Hepatocyte (in vitro differentiated cells): ENCODE data around the gene BRCA2. TPM values are rescaled to one million over a fixed set of nuclear protein-coding genes. Genes with fewer than 3 reads are reported as not detected.

Source experiments
- DNase-seq: peaks from one replicate; pipeline ENCODE4 v3.0.0-alpha.2; 2016; ENCODE audit warnings: low spot score
- H2AFZ ChIP-seq: fragments of 200-600 bp; sonication (generic); 2 replicates; pipeline ENCODE4 v1.6.0; 2016; ENCODE audit warnings: antibody characterized with exemption, mild to moderate bottlenecking
- H3K27ac ChIP-seq: fragments of 200-600 bp; sonication (generic); 2 replicates; pipeline ENCODE4 v1.5.1; 2016; ENCODE audit warnings: mild to moderate bottlenecking
- H3K27me3 ChIP-seq: fragments of 200-600 bp; sonication (generic); 2 replicates; pipeline ENCODE4 v1.6.1; 2016
- H3K36me3 ChIP-seq: fragments of 200-600 bp; sonication (generic); replicated peaks from 2 replicates; pipeline ENCODE4 v1.5.1; 2016; ENCODE audit warnings: low read depth; ENCODE audit not compliant: insufficient read depth
- H3K4me1 ChIP-seq: fragments of 200-600 bp; sonication (generic); 2 replicates; pipeline ENCODE4 v1.5.1; 2016; ENCODE audit warnings: mild to moderate bottlenecking, moderate library complexity; ENCODE audit not compliant: insufficient read depth
- H3K4me2 ChIP-seq: fragments of 200-600 bp; sonication (generic); 2 replicates; pipeline ENCODE4 v1.6.0; 2016
- H3K4me3 ChIP-seq: fragments of 200-600 bp; sonication (generic); 2 replicates; pipeline ENCODE4 v1.5.1; 2016; ENCODE audit warnings: mild to moderate bottlenecking
- H3K79me2 ChIP-seq: fragments of 200-600 bp; sonication (generic); 2 replicates; pipeline ENCODE4 v1.6.0; 2017; ENCODE audit warnings: mild to moderate bottlenecking
- H3K9me2 ChIP-seq: fragments of 200-600 bp; sonication (generic); replicated peaks from 2 replicates; pipeline ENCODE4 v1.6.0; 2017; ENCODE audit warnings: mild to moderate bottlenecking; ENCODE audit not compliant: insufficient read depth
- H3K9me3 ChIP-seq: fragments of 200-600 bp; sonication (generic); 2 replicates; pipeline ENCODE4 v1.5.1; 2016; ENCODE audit warnings: low read depth, mild to moderate bottlenecking
- H4K20me1 ChIP-seq: fragments of 200-600 bp; sonication (generic); 2 replicates; pipeline ENCODE4 v1.6.0; 2016; ENCODE audit warnings: mild to moderate bottlenecking; ENCODE audit not compliant: insufficient read depth, poor library complexity, severe bottlenecking
- CTCF ChIP-seq: fragments of 200-600 bp; sonication (generic); IDR thresholded peaks from 2 replicates; pipeline ENCODE4 v1.5.1; 2016; ENCODE audit warnings: antibody characterized with exemption, mild to moderate bottlenecking; ENCODE audit not compliant: poor library complexity
- EZH2 ChIP-seq: fragments of 200-600 bp; sonication (generic); IDR thresholded peaks from 2 replicates; pipeline ENCODE4 v1.6.1; 2016; ENCODE audit warnings: antibody characterized with exemption, mild to moderate bottlenecking, borderline replicate concordance
- EZH2phosphoT487 ChIP-seq: fragments of 200-600 bp; sonication (generic); IDR thresholded peaks from one replicate; pipeline ENCODE4 v1.6.1; 2018; ENCODE audit warnings: antibody characterized with exemption, mild to moderate bottlenecking, low read depth, moderate library complexity; ENCODE audit not compliant: unreplicated experiment, severe bottlenecking
- WGBS: methylation state at CpG from one replicate; pipeline ENCODE4 v1.1.6; 2016; ENCODE audit warnings: low lambda C conversion rate; ENCODE audit errors: missing lambda C conversion rate; 5-methylcytosine and 5-hydroxymethylcytosine counted together
- polyA plus RNA-seq: library from polyadenylated mRNA; unstranded; fragments of >200 nt; fragmentation: Nextera tagmentation; extraction: Ambion mirVana; gene quantifications from 2 replicates; pipeline ENCODE4 v1.2.1, GENCODE V29; 2016
- total RNA-seq: library from RNA; depleted of rRNA; stranded (reverse); fragments of >200 nt; gene quantifications from 2 replicates; pipeline ENCODE4 v1.2.3, GENCODE V29; 2014

Gene BRCA2
- total and polyA plus RNA-seq, 2 experiments from 2014 or later = 1.4 to 2.8 TPM

GRCh38 chr13:32415019-32415418 lies 99.7 kb downstream of the BRCA2 start:
- no peak overlapping the region for H2AFZ ChIP-seq
- H3K27ac ChIP-seq = no peak overlapping the region
- no peaks in the 10 kb centered on the region for H3K4me1 ChIP-seq
- no peaks in the 10 kb centered on the region for H3K27me3 ChIP-seq
- no peaks in the 10 kb centered on the region for H3K36me3 ChIP-seq
- no peaks in the 10 kb centered on the region for H3K79me2 ChIP-seq
- no peaks in the 10 kb centered on the region for H3K9me3 ChIP-seq
- DNase-seq = no peak
- no peak overlapping the region for H3K4me2 ChIP-seq
- H4K20me1 ChIP-seq = no peaks in the 10 kb centered on the region
- no peaks in the 10 kb centered on the region for H3K9me2 ChIP-seq
- no peak overlapping the region for H3K4me3 ChIP-seq
- TF ChIP-seq EZH2 = no peak
- TF ChIP-seq CTCF = peak; percentile 30

GRCh38 chr13:32417995-32418394 lies 102.7 kb downstream of the BRCA2 start:
- Histone ChIP-seq H3K4me2 (no peak overlapping the region), H3K9me2 (no peaks in the 10 kb centered on the region), H3K79me2 (no peaks in the 10 kb centered on the region), H3K9me3 (no peaks in the 10 kb centered on the region), H3K4me1 (no peaks in the 10 kb centered on the region), H3K4me3 (no peak overlapping the region), H3K36me3 (no peaks in the 10 kb centered on the region), H3K27ac (no peak overlapping the region), H4K20me1 (no peaks in the 10 kb centered on the region), H2AFZ (no peak overlapping the region), H3K27me3 (no peaks in the 10 kb centered on the region)
- TF ChIP-seq CTCF (no peak), EZH2phosphoT487 (no peak)
- no peak for DNase-seq
- 96% methylated on average over 1 of the region's 1 CpG for WGBS

GRCh38 chr13:32419862-32420261 lies 104.6 kb downstream of the BRCA2 start:
- whole genome bisulfite sequencing = 92% methylated on average over 2 of the region's 2 CpGs
- no peaks in the 10 kb centered on the region for H3K36me3 ChIP-seq
- TF ChIP-seq EZH2phosphoT487 = no peak
- TF ChIP-seq CTCF = no peak
- no peak for TF ChIP-seq EZH2
- no peaks in the 10 kb centered on the region for H3K79me2 ChIP-seq
- H4K20me1 ChIP-seq = no peaks in the 10 kb centered on the region
- H3K4me1 ChIP-seq = no peaks in the 10 kb centered on the region
- no peak for DNase-seq
- no peak overlapping the region for H3K27ac ChIP-seq
- no peak overlapping the region for H3K4me3 ChIP-seq
- H3K27me3 ChIP-seq = no peaks in the 10 kb centered on the region
- H2AFZ ChIP-seq = no peak overlapping the region
- no peaks in the 10 kb centered on the region for H3K9me2 ChIP-seq
- no peak overlapping the region for H3K4me2 ChIP-seq
- no peaks in the 10 kb centered on the region for H3K9me3 ChIP-seq

- Histone ChIP-seq H3K4me3 (no peak overlapping the region), H3K9me2 (no peaks in the 10 kb centered on the region), H3K79me2 (peaks cover 10% of the 10 kb centered on the region), H3K36me3 (no peaks in the 10 kb centered on the region), H3K4me2 (no peak overlapping the region), H3K27ac (no peak overlapping the region), H3K27me3 (no peaks in the 10 kb centered on the region), H4K20me1 (no peaks in the 10 kb centered on the region), H3K4me1 (peaks cover 13% of the 10 kb centered on the region), H3K9me3 (no peaks in the 10 kb centered on the region), H2AFZ (no peak overlapping the region)
- TF ChIP-seq EZH2 = no peak
- no peak for TF ChIP-seq EZH2phosphoT487
- no peak for TF ChIP-seq CTCF
- DNase-seq = no peak
- 87% methylated on average over 3 of the region's 3 CpGs for WGBS
Observed at GRCh38 chr13:32423592-32423991, 108.3 kb downstream of the BRCA2 start.
